SK-N-SH treated with all-trans-retinoic acid at 6 μM for 48 hours (cell line): Measurements from ENCODE around the gene ZC3H7B.
"Not testable (repeated sequence)": the region's sequence is repeated elsewhere in the genome, so short reads cannot be mapped to it uniquely, and the experiment has no call there.

Experiments
- ATAC-seq: fragments of 200-7000 bp; cut with Tn5 transposase; 3 replicates; pipeline ENCODE4 v1.9.1; 2020; ENCODE audit warnings: mild to moderate bottlenecking, moderate library complexity
- ARNTL ChIP-seq: fragments of 450-650 bp; formaldehyde crosslinking; IDR thresholded peaks from 2 replicates; pipeline ENCODE4 v1.5.0; 2020; ENCODE audit warnings: low read depth, mild to moderate bottlenecking, moderate library complexity, borderline replicate concordance
- BACH2 ChIP-seq: fragments of 250-450 bp; sonication (Bioruptor Pico); IDR thresholded peaks from 2 replicates; pipeline ENCODE4 v1.9.0; 2021; ENCODE audit warnings: mild to moderate bottlenecking, borderline replicate concordance
- CREB5 ChIP-seq: fragments of 250-450 bp; sonication (Bioruptor Pico); IDR thresholded peaks from 2 replicates; pipeline ENCODE4 v1.5.1; 2020; ENCODE audit warnings: low read depth, mild to moderate bottlenecking, moderate library complexity
- CSDC2 ChIP-seq: fragments of 250-450 bp; sonication (Bioruptor Pico); IDR thresholded peaks from 2 replicates; pipeline ENCODE4 v1.5.0; 2020; ENCODE audit warnings: mild to moderate bottlenecking, moderate library complexity
- CSRNP3 ChIP-seq: fragments of 250-450 bp; sonication (Bioruptor Pico); IDR thresholded peaks from 2 replicates; pipeline ENCODE4 v1.5.1; 2021; ENCODE audit warnings: mild to moderate bottlenecking, moderate library complexity
- GLIS3 ChIP-seq: fragments of 250-450 bp; sonication (Bioruptor Pico); IDR thresholded peaks from 2 replicates; pipeline ENCODE4 v1.5.0; 2020; ENCODE audit warnings: mild to moderate bottlenecking, moderate library complexity
- OSR1 ChIP-seq: fragments of 250-450 bp; sonication (Bioruptor Pico); IDR thresholded peaks from 2 replicates; pipeline ENCODE4 v1.8.0; 2022; ENCODE audit warnings: moderate library complexity, mild to moderate bottlenecking, inconsistent platforms
- POU6F1 ChIP-seq: fragments of 250-450 bp; sonication (Bioruptor Pico); IDR thresholded peaks from 2 replicates; pipeline ENCODE4 v1.8.0; 2021; ENCODE audit warnings: low read depth, mild to moderate bottlenecking, moderate library complexity, borderline replicate concordance
- PPARA ChIP-seq: fragments of 250-450 bp; sonication (Bioruptor Pico); IDR thresholded peaks from 2 replicates; pipeline ENCODE4 v1.5.0; 2020; ENCODE audit warnings: mild to moderate bottlenecking, borderline replicate concordance
- RARB ChIP-seq: fragments of 250-450 bp; sonication (Bioruptor Pico); IDR thresholded peaks from 2 replicates; pipeline ENCODE4 v1.8.0; 2021; ENCODE audit warnings: mild to moderate bottlenecking, moderate library complexity
- SNAI2 ChIP-seq: fragments of 250-450 bp; sonication (Bioruptor Pico); IDR thresholded peaks from 2 replicates; pipeline ENCODE4 v1.5.0; 2020; ENCODE audit warnings: mild to moderate bottlenecking, moderate library complexity
- TCF4 ChIP-seq: fragments of 250-450 bp; sonication (Bioruptor Pico); IDR thresholded peaks from 2 replicates; pipeline ENCODE4 v1.8.0; 2021; ENCODE audit warnings: mild to moderate bottlenecking, moderate library complexity, borderline replicate concordance
- TOX ChIP-seq: fragments of 250-450 bp; sonication (Bioruptor Pico); IDR thresholded peaks from 2 replicates; pipeline ENCODE4 v1.8.0; 2021; ENCODE audit warnings: mild to moderate bottlenecking, moderate library complexity, borderline replicate concordance
- TSHZ2 ChIP-seq: fragments of 250-450 bp; sonication (Bioruptor Pico); IDR thresholded peaks from 2 replicates; pipeline ENCODE4 v1.5.0; 2020; ENCODE audit warnings: mild to moderate bottlenecking, moderate library complexity
- ZC3H10 ChIP-seq: fragments of 250-450 bp; sonication (Bioruptor Pico); IDR thresholded peaks from 2 replicates; pipeline ENCODE4 v1.5.1; 2021; ENCODE audit warnings: mild to moderate bottlenecking, moderate library complexity
- ZFP3 ChIP-seq: fragments of 250-450 bp; sonication (Bioruptor Pico); IDR thresholded peaks from 2 replicates; pipeline ENCODE4 v1.5.0; 2020; ENCODE audit warnings: mild to moderate bottlenecking, moderate library complexity
- ZFP30 ChIP-seq: fragments of 450-650 bp; formaldehyde crosslinking; IDR thresholded peaks from 2 replicates; pipeline ENCODE4 v1.5.0; 2022; ENCODE audit warnings: mild to moderate bottlenecking, moderate library complexity
- ZNF565 ChIP-seq: fragments of 450-650 bp; formaldehyde crosslinking; conservative IDR thresholded peaks from 2 replicates; pipeline ENCODE4 v1.5.0; 2020; ENCODE audit warnings: low read depth, mild to moderate bottlenecking, moderate library complexity
- ZNF8 ChIP-seq: fragments of 450-650 bp; formaldehyde crosslinking; IDR thresholded peaks from 2 replicates; pipeline ENCODE4 v1.5.0; 2020; ENCODE audit warnings: mild to moderate bottlenecking, moderate library complexity

Gene ZC3H7B

GRCh38 chr22:41254230-41254629, 47.1 kb upstream of the ZC3H7B start:
- no peak for ATAC-seq
- TF ChIP-seq ZFP3 (CRISPR knock-in tag) (no peak), CSDC2 (CRISPR knock-in tag) (no peak), PPARA (CRISPR knock-in tag) (no peak), CREB5 (no peak), CSRNP3 (CRISPR knock-in tag) (no peak), ZNF565 (no peak), SNAI2 (CRISPR knock-in tag) (no peak), OSR1 (CRISPR knock-in tag) (no peak), TOX (CRISPR knock-in tag) (no peak), ZFP30 (CRISPR knock-in tag) (no peak)

- TF ChIP-seq ZFP3 (CRISPR knock-in tag) = no peak
- TF ChIP-seq TCF4 = no peak
- TF ChIP-seq SNAI2 (CRISPR knock-in tag) = no peak
- TF ChIP-seq OSR1 (CRISPR knock-in tag) = no peak
- TF ChIP-seq RARB = no peak
- no peak for TF ChIP-seq ZC3H10
- no peak for TF ChIP-seq POU6F1 (CRISPR knock-in tag)
- TF ChIP-seq CSDC2 (CRISPR knock-in tag) = no peak
- no peak for TF ChIP-seq CSRNP3 (CRISPR knock-in tag)
- no peak for TF ChIP-seq ZNF8 (CRISPR knock-in tag)
- TF ChIP-seq BACH2 (CRISPR knock-in tag) = no peak
- no peak for TF ChIP-seq ZFP30 (CRISPR knock-in tag)
- TF ChIP-seq TOX (CRISPR knock-in tag) = no peak
- no peak for TF ChIP-seq ARNTL (CRISPR knock-in tag)
- TF ChIP-seq, all 23 proteins: peak for 0
- no peak for ATAC-seq
Observed at GRCh38 chr22:41256254-41257253, 44.8 kb upstream of the ZC3H7B start.

GRCh38 chr22:41257696-41258095, 43.6 kb upstream of the ZC3H7B start:
- no peak for ATAC-seq
- TF ChIP-seq TCF4 = no peak
- TF ChIP-seq BACH2 (CRISPR knock-in tag) = no peak
- TF ChIP-seq ARNTL (CRISPR knock-in tag) = no peak
- no peak for TF ChIP-seq ZC3H10
- TF ChIP-seq, all 23 proteins: peak for 0

GRCh38 chr22:41259756-41260155, 41.6 kb upstream of the ZC3H7B start:
- not testable (repeated sequence) for ATAC-seq

GRCh38 chr22:41260871-41261270, 40.5 kb upstream of the ZC3H7B start:
- no peak for ATAC-seq
- no peak for TF ChIP-seq CSDC2 (CRISPR knock-in tag)
- TF ChIP-seq TSHZ2 = no peak
- TF ChIP-seq TCF4 = no peak
- no peak for TF ChIP-seq GLIS3 (CRISPR knock-in tag)
- no peak for TF ChIP-seq ARNTL (CRISPR knock-in tag)
- no peak for TF ChIP-seq TOX (CRISPR knock-in tag)
